SK-N-SH (cell line): ENCODE data around the gene HS2ST1. TPM values are rescaled to one million over a fixed set of nuclear protein-coding genes. Genes with fewer than 3 reads are reported as not detected.

Experiments used
- CTCF ChIA-PET: fragments of 300-600, 350-600 bp; formaldehyde crosslinking; extraction: SDS; loops from one replicate; lab custom pipeline; 2021; lab: Yijun Ruan, JAX
- POLR2A ChIA-PET: fragments of 350-600 bp; sonication (Branson Sonifier 250); formaldehyde crosslinking; extraction: SDS; loops from one replicate; lab custom pipeline; 2020; ENCODE audit warnings: antibody characterized with exemption, inconsistent platforms; lab: Yijun Ruan, JAX
- DNase-seq: peaks from one replicate; pipeline ENCODE4 v3.0.0; 2012
- H2AFZ ChIP-seq: fragments of 200-600 bp; sonication (generic); 2 replicates; pipeline ENCODE4 v1.8.1; 2016; ENCODE audit warnings: antibody characterized with exemption, mild to moderate bottlenecking, low read depth
- H3F3A ChIP-seq: fragments of 200-600 bp; sonication (generic); replicated peaks from 2 replicates; pipeline ENCODE3; 2016; ENCODE audit warnings: antibody characterized with exemption, mild to moderate bottlenecking; ENCODE audit not compliant: insufficient read depth
- H3K27ac ChIP-seq, 2 experiments: fragments of 200-500 bp in 1 of 2; fragments of 200-600 bp in 1 of 2; sonication (Bioruptor generic) in 1 of 2; sonication (generic), shearing (Covaris generic) in 1 of 2; 2 replicates each; pipeline versions ENCODE4 v1.5.1 to v1.6.1; 2014 to 2016; ENCODE audit warnings: low read depth in 2 of 2, inconsistent platforms in 1 of 2, low read length in 1 of 2, mild to moderate bottlenecking in 1 of 2, mixed read lengths in 1 of 2
- H3K27me3 ChIP-seq: fragments of 200-600 bp; sonication (generic), shearing (Covaris generic); 2 replicates; pipeline ENCODE4 v1.6.1; 2016; ENCODE audit warnings: mixed run types; ENCODE audit not compliant: insufficient read depth
- H3K36me3 ChIP-seq, 2 experiments: fragments of 200-500 bp in 1 of 2; fragments of 200-600 bp in 1 of 2; sonication (Bioruptor generic) in 1 of 2; sonication (generic) in 1 of 2; replicated peaks in 1 of 2; 2 replicates each; pipeline versions ENCODE3 to v1.5.1; 2014 to 2016; ENCODE audit warnings: low read length in 1 of 2, mild to moderate bottlenecking in 1 of 2; ENCODE audit not compliant: insufficient read depth in 2 of 2, control insufficient read depth in 1 of 2
- H3K4me1 ChIP-seq, 2 experiments: fragments of 200-500 bp in 1 of 2; fragments of 200-600 bp in 1 of 2; sonication (Bioruptor generic) in 1 of 2; sonication (generic), shearing (Covaris generic) in 1 of 2; 2 replicates each; pipeline versions ENCODE4 v1.5.1 to v1.6.1; 2014 to 2016; ENCODE audit warnings: low read depth in 1 of 2, low read length in 1 of 2, mixed run types in 1 of 2; ENCODE audit not compliant: insufficient read depth in 2 of 2, control insufficient read depth in 1 of 2
- H3K4me2 ChIP-seq: fragments of 200-600 bp; sonication (generic), shearing (Covaris generic); 2 replicates; pipeline ENCODE4 v1.6.1; 2017; ENCODE audit warnings: mixed run types
- H3K4me3 ChIP-seq, 2 experiments: fragments of 200-500 bp in 1 of 2; fragments of 200-600 bp in 1 of 2; sonication (Bioruptor generic) in 1 of 2; sonication (generic), shearing (Covaris generic) in 1 of 2; 2 replicates each; pipeline versions ENCODE4 v1.5.1 to v1.8.1; 2014 to 2016; ENCODE audit warnings: low read depth in 2 of 2, inconsistent platforms in 1 of 2, low read length in 1 of 2, mild to moderate bottlenecking in 1 of 2, mixed read lengths in 1 of 2, moderate library complexity in 1 of 2
- H3K79me2 ChIP-seq: fragments of 200-600 bp; sonication (generic); 2 replicates; pipeline ENCODE4 v1.8.1; 2017; ENCODE audit warnings: mild to moderate bottlenecking; ENCODE audit not compliant: insufficient read depth
- H3K9ac ChIP-seq: fragments of 200-600 bp; sonication (generic); 2 replicates; pipeline ENCODE4 v1.6.1; 2017; ENCODE audit warnings: mixed run types
- H3K9me2 ChIP-seq: fragments of 200-600 bp; sonication (generic); 2 replicates; pipeline ENCODE4 v1.6.1; 2017; ENCODE audit warnings: mixed run types
- H3K9me3 ChIP-seq: fragments of 200-600 bp; sonication (generic); 2 replicates; pipeline ENCODE4 v1.6.1; 2017; ENCODE audit warnings: mixed run types, mild to moderate bottlenecking, moderate library complexity
- H4K20me1 ChIP-seq: fragments of 200-600 bp; sonication (generic); 2 replicates; pipeline ENCODE4 v1.6.1; 2017; ENCODE audit warnings: mild to moderate bottlenecking, mixed run types; ENCODE audit not compliant: insufficient read depth
- FOSL2 ChIP-seq: IDR thresholded peaks from 2 replicates; pipeline ENCODE4 v1.4.0; 2012; ENCODE audit warnings: low read depth, mild to moderate bottlenecking, moderate library complexity, borderline replicate concordance
- FOXM1 ChIP-seq: IDR thresholded peaks from 2 replicates; pipeline ENCODE4 v1.4.0; 2012; ENCODE audit warnings: low read depth, mild to moderate bottlenecking
- IRF3 ChIP-seq: fragments of 150-350 bp; IDR thresholded peaks from 2 replicates; pipeline ENCODE4 v1.6.1; 2016; ENCODE audit warnings: mild to moderate bottlenecking, low read depth, low read length
- JUND ChIP-seq: IDR thresholded peaks from 2 replicates; pipeline ENCODE4 v1.4.0; 2012
- MAX ChIP-seq: IDR thresholded peaks from 2 replicates; pipeline ENCODE4 v1.4.0; 2012; ENCODE audit warnings: low read depth
- MXI1 ChIP-seq: IDR thresholded peaks from 2 replicates; pipeline ENCODE4 v1.6.1; 2012; ENCODE audit warnings: mild to moderate bottlenecking, low read depth, low read length, improper control_type of control experiment
- NRF1 ChIP-seq: IDR thresholded peaks from 2 replicates; pipeline ENCODE4 v1.6.1; 2012; ENCODE audit warnings: low read depth, mild to moderate bottlenecking, low read length
- RAD21 ChIP-seq: IDR thresholded peaks from 2 replicates; pipeline ENCODE4 v1.6.1; 2012; ENCODE audit warnings: mild to moderate bottlenecking, low read length
- REST ChIP-seq: IDR thresholded peaks from 2 replicates; pipeline ENCODE4 v1.6.1; 2012; ENCODE audit warnings: mild to moderate bottlenecking, low read depth, low read length, moderate library complexity
- RFX5 ChIP-seq: IDR thresholded peaks from 2 replicates; pipeline ENCODE4 v1.6.1; 2012; ENCODE audit warnings: mild to moderate bottlenecking, improper control_type of control experiment, low read length
- SIN3A ChIP-seq: IDR thresholded peaks from 2 replicates; pipeline ENCODE4 v1.6.1; 2012; ENCODE audit warnings: low read depth, mild to moderate bottlenecking, low read length, moderate library complexity, borderline replicate concordance
- SMC3 ChIP-seq: IDR thresholded peaks from 2 replicates; pipeline ENCODE4 v1.6.1; 2012; ENCODE audit warnings: low read depth, low read length, improper control_type of control experiment
- TCF12 ChIP-seq: IDR thresholded peaks from 2 replicates; pipeline ENCODE4 v1.4.0; 2012
- TEAD4 ChIP-seq: IDR thresholded peaks from 2 replicates; pipeline ENCODE4 v1.4.0; 2012; ENCODE audit warnings: mild to moderate bottlenecking, borderline replicate concordance; ENCODE audit not compliant: insufficient read depth
- ZBTB33 ChIP-seq: IDR thresholded peaks from 2 replicates; pipeline ENCODE4 v1.4.0; 2012; ENCODE audit warnings: low read depth, borderline replicate concordance
- WGBS: methylation state at CpG from one replicate; pipeline ENCODE4 v1.1.6; 2017; ENCODE audit warnings: low lambda C conversion rate; 5-methylcytosine and 5-hydroxymethylcytosine counted together
- polyA plus RNA-seq, 3 experiments: library from polyadenylated mRNA; depleted of rRNA; stranded (reverse); fragments of >200 nt; gene quantifications; 2 replicates each; pipeline ENCODE4 v1.2.3, GENCODE V29; 2012

Gene HS2ST1
- polyA plus RNA-seq, 1 of the 3 experiments (the other 2 are of a cell fraction), result 16.6 TPM

GRCh38 chr1:87028576-87028975 is 114.1 kb downstream of the HS2ST1 start:
- no peaks in the 10 kb centered on the region for H3K9me2 ChIP-seq
- peaks cover 0 to 6% of the 10 kb centered on the region in 2 experiments for H3K36me3 ChIP-seq
- no peak overlapping the region for H2AFZ ChIP-seq
- 83% methylated on average over 2 of the region's 2 CpGs for WGBS
- H3F3A ChIP-seq, result no peaks in the 10 kb centered on the region
- POLR2A ChIA-PET, result no interaction called here
- H4K20me1 ChIP-seq, result no peaks in the 10 kb centered on the region
- no peak overlapping the region for H3K9ac ChIP-seq
- no peaks in the 10 kb centered on the region; a peak in 1 of 4 replicates for H3K4me1 ChIP-seq
- H3K27ac ChIP-seq, result no peak overlapping the region
- H3K9me3 ChIP-seq, result peaks cover 13% of the 10 kb centered on the region
- no peak overlapping the region for H3K4me3 ChIP-seq
- CTCF ChIA-PET, result no interaction called here
- H3K79me2 ChIP-seq, result 0 out of 2 replicates have a peak, but pooled peaks cover 12% of the 10 kb centered on the region
- TF ChIP-seq ZBTB33 (no peak), TEAD4 (no peak)
- no peaks in the 10 kb centered on the region for H3K27me3 ChIP-seq
- H3K4me2 ChIP-seq, result no peak overlapping the region
- DNase-seq, result no peak

- Histone ChIP-seq H3F3A (no peaks in the 10 kb centered on the region), H3K4me1 (no peaks in the 10 kb centered on the region; a peak in 1 of 4 replicates), H3K27ac (no peak overlapping the region), H3K4me2 (no peak overlapping the region), H3K36me3 (peaks cover 0 to 6% of the 10 kb centered on the region in 2 experiments), H3K4me3 (no peak overlapping the region), H3K27me3 (no peaks in the 10 kb centered on the region), H3K79me2 (peaks cover 15% of the 10 kb centered on the region; the same call in 1 of the 2 replicates), H3K9me2 (no peaks in the 10 kb centered on the region), H2AFZ (no peak overlapping the region), H4K20me1 (no peaks in the 10 kb centered on the region), H3K9me3 (peaks cover 13% of the 10 kb centered on the region), H3K9ac (no peak overlapping the region)
- ChIA-PET CTCF (interaction anchor here (1.1 kb wide), 1 partner anchor 22 kb away, joined by 3 read pairs; no protein-coding TSS in a partner anchor), POLR2A (no interaction called here)
- whole genome bisulfite sequencing, result 95% methylated on average over 9 of the region's 9 CpGs
- no peak for DNase-seq
- no peak for TF ChIP-seq NRF1
- no peak for TF ChIP-seq SMC3
- TF ChIP-seq MXI1, result no peak
- TF ChIP-seq FOXM1, result no peak
- no peak for TF ChIP-seq IRF3
- no peak for TF ChIP-seq JUND
- no peak for TF ChIP-seq FOSL2
- no peak for TF ChIP-seq REST
- TF ChIP-seq MAX, result no peak
- no peak for TF ChIP-seq SIN3A
- no peak for TF ChIP-seq RAD21
- no peak for TF ChIP-seq RFX5
- no peak for TF ChIP-seq TCF12
Observed at GRCh38 chr1:87030740-87031690, 116.6 kb downstream of the HS2ST1 start.
